A549 (cell line): ENCODE results near the gene IGHMBP2. TPM values are rescaled to one million over a fixed set of nuclear protein-coding genes. Genes with fewer than 3 reads are reported as not detected.

ENCODE experiments used
- ATAC-seq, 2 experiments: fragments of 200-7000 bp in 1 of 2; fragments of >200 bp in 1 of 2; cut with Nextera tagmentation in 1 of 2; cut with Tn5 transposase in 1 of 2; 3 replicates each; pipeline versions ENCODE4 v1.8.0 to v1.9.1; 2018 to 2020; ENCODE audit warnings: mild to moderate bottlenecking in 1 of 2, moderate library complexity in 1 of 2
- CTCF ChIA-PET: fragments of 300-600 bp; sonication (Branson Sonifier 250); formaldehyde crosslinking; extraction: SDS; loops from one replicate; lab custom pipeline; 2021; ENCODE audit warnings: antibody characterized with exemption, inconsistent platforms; lab: Yijun Ruan, JAX
- POLR2A ChIA-PET: fragments of 350-600 bp; formaldehyde crosslinking; extraction: SDS; loops from one replicate; lab custom pipeline; 2021; ENCODE audit warnings: antibody characterized with exemption, inconsistent platforms; lab: Yijun Ruan, JAX
- DNase-seq, 2 experiments: peaks; one replicate each; pipeline versions ENCODE4 v3.0.0 to v3.0.0-alpha.2; 2011 to 2016; ENCODE audit warnings: low read depth in 1 of 2, low spot score in 1 of 2
- FAIRE-seq: peaks from 2 replicates; lab custom pipeline; 2011; peaks lifted over from hg19 to GRCh38; lab: Jason Lieb, UNC
- H3K27ac ChIP-seq, 2 experiments: fragments of >200 bp; sonication (Bioruptor Twin); formaldehyde crosslinking; 3 replicates each; pipeline ENCODE4 v1.5.1; 2016 to 2017
- H3K4me1 ChIP-seq: fragments of >200 bp; sonication (Bioruptor Twin); formaldehyde crosslinking; 3 replicates; pipeline ENCODE4 v1.6.1; 2016
- H3K4me2 ChIP-seq: fragments of >200 bp; sonication (Bioruptor Twin); formaldehyde crosslinking; 3 replicates; pipeline ENCODE4 v1.6.1; 2016
- H3K4me3 ChIP-seq: fragments of >200 bp; sonication (Bioruptor Twin); formaldehyde crosslinking; 3 replicates; pipeline ENCODE4 v1.5.1; 2016
- H3K9me3 ChIP-seq: fragments of >200 bp; sonication (Bioruptor Twin); formaldehyde crosslinking; 3 replicates; pipeline ENCODE4 v1.6.1; 2016
- ATOH8 ChIP-seq: fragments of 250-450 bp; sonication (Bioruptor Pico); IDR thresholded peaks from 2 replicates; pipeline ENCODE4 v1.5.0; 2020; ENCODE audit warnings: low read depth, mild to moderate bottlenecking, moderate library complexity
- BCL3 ChIP-seq: fragments of >200 bp; sonication (Bioruptor Twin); formaldehyde crosslinking; IDR thresholded peaks from 3 replicates; pipeline ENCODE4 v1.6.1; 2016
- CEBPB ChIP-seq, 2 experiments: fragments of >200 bp in 1 of 2; sonication (Bioruptor Twin) in 1 of 2; formaldehyde crosslinking in 1 of 2; IDR thresholded peaks; 2 replicates each; pipeline ENCODE4 v1.6.1; 2012 to 2016
- CHD2 ChIP-seq: fragments of 150-350 bp; IDR thresholded peaks from 2 replicates; pipeline ENCODE4 v1.6.1; 2014; ENCODE audit warnings: low read length; ENCODE audit not compliant: partially characterized antibody
- EHF ChIP-seq: fragments of 250-450 bp; sonication (Bioruptor Pico); IDR thresholded peaks from 2 replicates; pipeline ENCODE4 v1.5.0; 2020; ENCODE audit warnings: mild to moderate bottlenecking
- EHMT2 ChIP-seq: fragments of 200-600 bp; sonication (generic); IDR thresholded peaks from 2 replicates; pipeline ENCODE4 v1.6.1; 2016; ENCODE audit warnings: antibody characterized with exemption, low read depth, mild to moderate bottlenecking, moderate library complexity
- ELK1 ChIP-seq: fragments of 150-350 bp; IDR thresholded peaks from 2 replicates; pipeline ENCODE4 v1.6.1; 2014; ENCODE audit warnings: low read depth, mild to moderate bottlenecking, low read length
- ESRRA ChIP-seq: fragments of 150-350 bp; IDR thresholded peaks from 2 replicates; pipeline ENCODE4 v1.6.1; 2014; ENCODE audit warnings: mild to moderate bottlenecking, low read length, borderline replicate concordance
- FOXS1 ChIP-seq: fragments of 250-450 bp; sonication (Bioruptor Pico); IDR thresholded peaks from 2 replicates; pipeline ENCODE4 v1.5.0; 2020; ENCODE audit warnings: mild to moderate bottlenecking, moderate library complexity
- HMGXB4 ChIP-seq: fragments of 250-450 bp; sonication (Bioruptor Pico); IDR thresholded peaks from 2 replicates; pipeline ENCODE4 v1.5.0; 2021; ENCODE audit warnings: mild to moderate bottlenecking, moderate library complexity, borderline replicate concordance
- HOXA7 ChIP-seq: fragments of 250-450 bp; sonication (Bioruptor Pico); IDR thresholded peaks from 2 replicates; pipeline ENCODE4 v1.5.0; 2020; ENCODE audit warnings: mild to moderate bottlenecking, moderate library complexity
- HOXB5 ChIP-seq: fragments of 250-450 bp; sonication (Bioruptor Pico); IDR thresholded peaks from 2 replicates; pipeline ENCODE4 v1.5.0; 2020; ENCODE audit warnings: mild to moderate bottlenecking, moderate library complexity
- JUN ChIP-seq, 2 experiments: fragments of >200 bp; sonication (Bioruptor Twin); formaldehyde crosslinking; IDR thresholded peaks; 2 replicates in 1 of 2; 3 replicates in 1 of 2; pipeline ENCODE4 v1.6.1; 2016 to 2017
- JUNB ChIP-seq: fragments of >200 bp; sonication (Bioruptor Twin); formaldehyde crosslinking; IDR thresholded peaks from 2 replicates; pipeline ENCODE4 v1.6.1; 2016
- KDM1A ChIP-seq: fragments of 200-600 bp; sonication (generic); IDR thresholded peaks from 2 replicates; pipeline ENCODE4 v1.6.1; 2016; ENCODE audit warnings: low read depth, mild to moderate bottlenecking
- MAFK ChIP-seq: fragments of 450-650 bp; IDR thresholded peaks from 2 replicates; pipeline ENCODE4 v1.6.1; 2014; ENCODE audit not compliant: partially characterized antibody
- MAX ChIP-seq: IDR thresholded peaks from 2 replicates; pipeline ENCODE4 v1.6.1; 2012
- MAZ ChIP-seq: fragments of 150-350 bp; IDR thresholded peaks from 2 replicates; pipeline ENCODE4 v1.6.1; 2014; ENCODE audit warnings: antibody characterized with exemption, low read depth, low read length, borderline replicate concordance
- MYC ChIP-seq: IDR thresholded peaks from 2 replicates; pipeline ENCODE4 v1.6.1; 2012; ENCODE audit warnings: mild to moderate bottlenecking, inconsistent platforms, low read length, improper control_type of control experiment, borderline replicate concordance
- NPAS2 ChIP-seq: fragments of 250-450 bp; sonication (Bioruptor Pico); IDR thresholded peaks from 2 replicates; pipeline ENCODE4 v1.8.0; 2022; ENCODE audit warnings: mild to moderate bottlenecking, moderate library complexity, borderline replicate concordance
- RAD21 ChIP-seq, 2 experiments: fragments of >200 bp in 1 of 2; sonication (Bioruptor Twin) in 1 of 2; formaldehyde crosslinking in 1 of 2; IDR thresholded peaks in 1 of 2; conservative IDR thresholded peaks in 1 of 2; 2 replicates in 1 of 2; 3 replicates in 1 of 2; pipeline ENCODE4 v1.6.1; 2012 to 2018; ENCODE audit warnings: inconsistent platforms in 1 of 2
- RARB ChIP-seq: fragments of 250-450 bp; sonication (Bioruptor Pico); IDR thresholded peaks from 2 replicates; pipeline ENCODE4 v1.8.0; 2021; ENCODE audit warnings: mild to moderate bottlenecking, moderate library complexity
- ZC3H11A ChIP-seq: fragments of 450-650 bp; IDR thresholded peaks from 2 replicates; pipeline ENCODE4 v1.6.1; 2014; ENCODE audit warnings: antibody characterized with exemption, mild to moderate bottlenecking
- ZFP36 ChIP-seq: fragments of 450-650 bp; IDR thresholded peaks from 2 replicates; pipeline ENCODE4 v1.6.1; 2014; ENCODE audit warnings: borderline replicate concordance; ENCODE audit not compliant: partially characterized antibody
- WGBS: methylation state at CpG from one replicate; pipeline ENCODE4 v1.1.6; 2017; ENCODE audit errors: missing lambda C conversion rate; 5-methylcytosine and 5-hydroxymethylcytosine counted together
- polyA plus RNA-seq, 4 experiments: library from polyadenylated mRNA; depleted of rRNA in 3 of 4; stranded (reverse); fragments of >200 nt; fragmentation: RNase III in 1 of 4; extraction: RNeasy Plus Mini Kit Qiagen cat#74134 plus additional on column Dnase treatment in 1 of 4; gene quantifications; 2 replicates in 3 of 4; 3 replicates in 1 of 4; pipeline ENCODE4 v1.2.3, GENCODE V29; 2011 to 2017

Gene IGHMBP2
- polyA plus RNA-seq, 2 of the 4 experiments (the other 2 are of a cell fraction) = 11.9 to 12.8 TPM

- ChIA-PET CTCF (interaction anchor here (1.1 to 1.3 kb wide), 2 partner anchors 14 to 21 kb away, joined by 3 read pairs; no protein-coding TSS in a partner anchor), POLR2A (no interaction called here)
- Histone ChIP-seq H3K4me1 (no peaks in the 10 kb centered on the region), H3K4me2 (no peak overlapping the region), H3K4me3 (no peak overlapping the region), H3K9me3 (no peaks in the 10 kb centered on the region), H3K27ac (no peak overlapping the region)
- FAIRE-seq (no peak), DNase-seq (no peak), ATAC-seq (no peak)
- WGBS = 92% methylated on average over 16 of the region's 16 CpGs
- TF ChIP-seq KDM1A (no peak), JUN (IDR thresholded peaks at IDR 0.05) (no peak), MAX (no peak), ATOH8 (CRISPR knock-in tag) (no peak)
Measured at GRCh38 chr11:68911731-68912130, 8.0 kb downstream of the IGHMBP2 start.

- 93% methylated on average over 5 of the region's 5 CpGs for WGBS
- no peak for FAIRE-seq
- no peak overlapping the region for H3K4me2 ChIP-seq
- TF ChIP-seq CEBPB (IDR thresholded peaks at IDR 0.05) (no peak), JUNB (no peak), RARB (no peak), EHF (CRISPR knock-in tag) (no peak), NPAS2 (CRISPR knock-in tag) (no peak), HOXB5 (CRISPR knock-in tag) (no peak), FOXS1 (no peak), ELK1 (no peak), ESRRA (no peak), EHMT2 (no peak), MYC (no peak), ZC3H11A (no peak), RAD21 (conservative IDR thresholded peaks at IDR 0.05 in 1 of 2, IDR thresholded peaks at IDR 0.05 in 1 of 2) (no peak), BCL3 (no peak), HOXA7 (CRISPR knock-in tag) (no peak)
- TF ChIP-seq, all 56 proteins: peak for 0
- CTCF ChIA-PET = interaction anchor here (1.1 kb wide), 1 partner anchor 20 kb away, joined by 3 read pairs; no protein-coding TSS in a partner anchor
- no peaks in the 10 kb centered on the region for H3K4me1 ChIP-seq
- DNase-seq = no peak
- no peak for ATAC-seq
- H3K27ac ChIP-seq = no peak overlapping the region
- POLR2A ChIA-PET = no interaction called here
- no peak overlapping the region for H3K4me3 ChIP-seq
- H3K9me3 ChIP-seq = no peaks in the 10 kb centered on the region
Measured at GRCh38 chr11:68912254-68912653, 8.6 kb downstream of the IGHMBP2 start.

- WGBS = 94% methylated on average over 5 of the region's 5 CpGs
- DNase-seq = no peak
- H3K4me1 ChIP-seq = no peaks in the 10 kb centered on the region
- no peaks in the 10 kb centered on the region for H3K9me3 ChIP-seq
- POLR2A ChIA-PET = no interaction called here
- TF ChIP-seq MYC (no peak), ZFP36 (no peak), MAZ (no peak), CHD2 (no peak), HMGXB4 (CRISPR knock-in tag) (no peak), MAFK (no peak)
- no peak for FAIRE-seq
- ATAC-seq = no peak
- no peak overlapping the region for H3K27ac ChIP-seq
- CTCF ChIA-PET = interaction anchor here (1.5 kb wide), 1 partner anchor 131 kb away, joined by 3 read pairs; no protein-coding TSS in a partner anchor
- H3K4me3 ChIP-seq = no peak overlapping the region
- no peak overlapping the region for H3K4me2 ChIP-seq
Measured at GRCh38 chr11:68913188-68913587, 9.5 kb downstream of the IGHMBP2 start.
